ENCODE results near the gene GTPBP4. TPM values are rescaled to one million over a fixed set of nuclear protein-coding genes. Genes with fewer than 3 reads are reported as not detected.

The GTPBP4 gene
- total RNA-seq, 1 experiment from 2014 or later, result 111 TPM

DNA sequence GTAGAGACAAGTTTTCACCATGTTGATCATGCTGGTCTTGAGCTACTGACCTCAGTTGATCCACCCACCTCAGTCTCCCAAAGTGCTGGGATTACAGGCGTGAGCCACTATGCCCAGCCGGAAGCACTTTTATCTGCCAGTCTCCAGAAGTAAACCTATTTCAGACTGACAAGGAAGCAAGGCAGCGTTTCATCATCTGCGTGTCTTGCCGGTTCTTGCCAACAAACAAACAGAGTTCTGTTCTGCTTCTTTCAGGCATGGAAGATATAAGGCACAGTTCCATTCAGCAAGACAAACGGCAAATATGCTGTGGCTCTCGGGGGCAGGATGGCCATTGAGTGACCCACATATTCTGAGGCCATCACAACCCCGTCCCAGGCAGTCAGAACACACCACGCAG is 41.2 kb upstream of the GTPBP4 start:
- Histone ChIP-seq H3K36me3 (ENCODE audit: control insufficient read depth in 1 of 2, insufficient read depth in 2 of 2, low read length in 2 of 2) (no peaks in the 10 kb centered on the region), H3K4me1 (ENCODE audit: control insufficient read depth in 1 of 2, insufficient read depth in 2 of 2, low read length in 2 of 2) (no peaks in the 10 kb centered on the region), H3K4me2 (ENCODE audit: low read length) (no peak overlapping the region), H3K79me2 (ENCODE audit: insufficient read depth, low read length) (no peaks in the 10 kb centered on the region), H3K4me3 (replicated peaks in 1 of 2; ENCODE audit: low read depth in 1 of 2, low read length in 2 of 2) (no peak overlapping the region), H3K27ac (ENCODE audit: low read depth, low read length) (no peak overlapping the region), H3K9me3 (ENCODE audit: control insufficient read depth in 1 of 2, insufficient read depth in 1 of 2, low read depth in 1 of 2, low read length in 2 of 2) (no peaks in the 10 kb centered on the region), H3K9me2 (ENCODE audit: insufficient read depth) (no peaks in the 10 kb centered on the region), H3K9ac (ENCODE audit: low read length) (no peak overlapping the region), H3K27me3 (ENCODE audit: insufficient read depth, low read length) (peaks cover 12% of the 10 kb centered on the region), H2AFZ (ENCODE audit: low read depth, low read length, poor library complexity, severe bottlenecking) (no peak overlapping the region), H4K20me1 (ENCODE audit: insufficient read depth) (no peaks in the 10 kb centered on the region)
- DNase-seq (ENCODE audit: low read depth, low spot score) (no peak), ATAC-seq (no peak)
- ChIA-PET CTCF (no interaction called here), RAD21 (ENCODE audit: low non-redundant PET in 1 of 2, low total read pairs in 2 of 2, uncharacterized antibody in 2 of 2, unreplicated experiment in 2 of 2) (no interaction called here), POLR2A (no interaction called here)
- intact Hi-C loops (cut with micrococcal nuclease), result no loop called here
- TF ChIP-seq, protein P1, sequence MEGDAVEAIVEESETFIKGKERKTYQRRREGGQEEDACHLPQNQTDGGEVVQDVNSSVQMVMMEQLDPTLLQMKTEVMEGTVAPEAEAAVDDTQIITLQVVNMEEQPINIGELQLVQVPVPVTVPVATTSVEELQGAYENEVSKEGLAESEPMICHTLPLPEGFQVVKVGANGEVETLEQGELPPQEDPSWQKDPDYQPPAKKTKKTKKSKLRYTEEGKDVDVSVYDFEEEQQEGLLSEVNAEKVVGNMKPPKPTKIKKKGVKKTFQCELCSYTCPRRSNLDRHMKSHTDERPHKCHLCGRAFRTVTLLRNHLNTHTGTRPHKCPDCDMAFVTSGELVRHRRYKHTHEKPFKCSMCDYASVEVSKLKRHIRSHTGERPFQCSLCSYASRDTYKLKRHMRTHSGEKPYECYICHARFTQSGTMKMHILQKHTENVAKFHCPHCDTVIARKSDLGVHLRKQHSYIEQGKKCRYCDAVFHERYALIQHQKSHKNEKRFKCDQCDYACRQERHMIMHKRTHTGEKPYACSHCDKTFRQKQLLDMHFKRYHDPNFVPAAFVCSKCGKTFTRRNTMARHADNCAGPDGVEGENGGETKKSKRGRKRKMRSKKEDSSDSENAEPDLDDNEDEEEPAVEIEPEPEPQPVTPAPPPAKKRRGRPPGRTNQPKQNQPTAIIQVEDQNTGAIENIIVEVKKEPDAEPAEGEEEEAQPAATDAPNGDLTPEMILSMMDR (IDR thresholded peaks at IDR 0.05 in 2 of 3, conservative IDR thresholded peaks at IDR 0.05 in 1 of 3; ENCODE audit: borderline replicate concordance in 1 of 3, insufficient read depth in 1 of 3, low read depth in 2 of 3, low read length in 2 of 3), result no peak
- TF ChIP-seq, protein P2, sequence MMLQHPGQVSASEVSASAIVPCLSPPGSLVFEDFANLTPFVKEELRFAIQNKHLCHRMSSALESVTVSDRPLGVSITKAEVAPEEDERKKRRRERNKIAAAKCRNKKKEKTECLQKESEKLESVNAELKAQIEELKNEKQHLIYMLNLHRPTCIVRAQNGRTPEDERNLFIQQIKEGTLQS (IDR thresholded peaks at IDR 0.05), result no peak
- no peak for TF ChIP-seq EZH2phosphoT487 (IDR thresholded peaks at IDR 0.05; ENCODE audit: borderline replicate concordance)
- no peak for TF ChIP-seq FOSL1 (IDR thresholded peaks at IDR 0.05; ENCODE audit: low read depth)
- no peak for TF ChIP-seq RAD21 (IDR thresholded peaks at IDR 0.05; ENCODE audit: low read depth)
- TF ChIP-seq TCF7L2 (IDR thresholded peaks at IDR 0.05; ENCODE audit: borderline replicate concordance, extremely low read depth, insufficient read depth, insufficient read length), result no peak
- TF ChIP-seq POLR2A (IDR thresholded peaks at IDR 0.05; ENCODE audit: borderline replicate concordance, extremely low read depth, insufficient read depth, insufficient read length), result no peak
- TF ChIP-seq JUND (IDR thresholded peaks at IDR 0.05), result no peak
- no peak for TF ChIP-seq EGR1 (IDR thresholded peaks at IDR 0.05; ENCODE audit: low read depth)
- TF ChIP-seq ELF1 (IDR thresholded peaks at IDR 0.05; ENCODE audit: borderline replicate concordance, low read depth), result no peak
- TF ChIP-seq SP1 (IDR thresholded peaks at IDR 0.05; ENCODE audit: low read depth), result no peak
- no peak for TF ChIP-seq SRF (IDR thresholded peaks at IDR 0.05; ENCODE audit: low read depth)
- TF ChIP-seq, protein P3, sequence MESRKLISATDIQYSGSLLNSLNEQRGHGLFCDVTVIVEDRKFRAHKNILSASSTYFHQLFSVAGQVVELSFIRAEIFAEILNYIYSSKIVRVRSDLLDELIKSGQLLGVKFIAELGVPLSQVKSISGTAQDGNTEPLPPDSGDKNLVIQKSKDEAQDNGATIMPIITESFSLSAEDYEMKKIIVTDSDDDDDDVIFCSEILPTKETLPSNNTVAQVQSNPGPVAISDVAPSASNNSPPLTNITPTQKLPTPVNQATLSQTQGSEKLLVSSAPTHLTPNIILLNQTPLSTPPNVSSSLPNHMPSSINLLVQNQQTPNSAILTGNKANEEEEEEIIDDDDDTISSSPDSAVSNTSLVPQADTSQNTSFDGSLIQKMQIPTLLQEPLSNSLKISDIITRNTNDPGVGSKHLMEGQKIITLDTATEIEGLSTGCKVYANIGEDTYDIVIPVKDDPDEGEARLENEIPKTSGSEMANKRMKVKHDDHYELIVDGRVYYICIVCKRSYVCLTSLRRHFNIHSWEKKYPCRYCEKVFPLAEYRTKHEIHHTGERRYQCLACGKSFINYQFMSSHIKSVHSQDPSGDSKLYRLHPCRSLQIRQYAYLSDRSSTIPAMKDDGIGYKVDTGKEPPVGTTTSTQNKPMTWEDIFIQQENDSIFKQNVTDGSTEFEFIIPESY (IDR thresholded peaks at IDR 0.05; ENCODE audit: extremely low read depth, insufficient replicate concordance, low read length), result no peak
- no peak for TF ChIP-seq ZNF274 (IDR thresholded peaks at IDR 0.05; ENCODE audit: low read depth, low read length)
- TF ChIP-seq YY1 (IDR thresholded peaks at IDR 0.05; ENCODE audit: extremely low read depth, insufficient replicate concordance, low read depth, low read length), result no peak
- TF ChIP-seq CBX3 (IDR thresholded peaks at IDR 0.05; ENCODE audit: low read depth), result no peak
- TF ChIP-seq, protein P4, sequence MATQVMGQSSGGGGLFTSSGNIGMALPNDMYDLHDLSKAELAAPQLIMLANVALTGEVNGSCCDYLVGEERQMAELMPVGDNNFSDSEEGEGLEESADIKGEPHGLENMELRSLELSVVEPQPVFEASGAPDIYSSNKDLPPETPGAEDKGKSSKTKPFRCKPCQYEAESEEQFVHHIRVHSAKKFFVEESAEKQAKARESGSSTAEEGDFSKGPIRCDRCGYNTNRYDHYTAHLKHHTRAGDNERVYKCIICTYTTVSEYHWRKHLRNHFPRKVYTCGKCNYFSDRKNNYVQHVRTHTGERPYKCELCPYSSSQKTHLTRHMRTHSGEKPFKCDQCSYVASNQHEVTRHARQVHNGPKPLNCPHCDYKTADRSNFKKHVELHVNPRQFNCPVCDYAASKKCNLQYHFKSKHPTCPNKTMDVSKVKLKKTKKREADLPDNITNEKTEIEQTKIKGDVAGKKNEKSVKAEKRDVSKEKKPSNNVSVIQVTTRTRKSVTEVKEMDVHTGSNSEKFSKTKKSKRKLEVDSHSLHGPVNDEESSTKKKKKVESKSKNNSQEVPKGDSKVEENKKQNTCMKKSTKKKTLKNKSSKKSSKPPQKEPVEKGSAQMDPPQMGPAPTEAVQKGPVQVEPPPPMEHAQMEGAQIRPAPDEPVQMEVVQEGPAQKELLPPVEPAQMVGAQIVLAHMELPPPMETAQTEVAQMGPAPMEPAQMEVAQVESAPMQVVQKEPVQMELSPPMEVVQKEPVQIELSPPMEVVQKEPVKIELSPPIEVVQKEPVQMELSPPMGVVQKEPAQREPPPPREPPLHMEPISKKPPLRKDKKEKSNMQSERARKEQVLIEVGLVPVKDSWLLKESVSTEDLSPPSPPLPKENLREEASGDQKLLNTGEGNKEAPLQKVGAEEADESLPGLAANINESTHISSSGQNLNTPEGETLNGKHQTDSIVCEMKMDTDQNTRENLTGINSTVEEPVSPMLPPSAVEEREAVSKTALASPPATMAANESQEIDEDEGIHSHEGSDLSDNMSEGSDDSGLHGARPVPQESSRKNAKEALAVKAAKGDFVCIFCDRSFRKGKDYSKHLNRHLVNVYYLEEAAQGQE (IDR thresholded peaks at IDR 0.05; ENCODE audit: low read depth), result no peak
- TF ChIP-seq SIN3A (IDR thresholded peaks at IDR 0.05; ENCODE audit: low read depth), result no peak
- TF ChIP-seq, protein P5, sequence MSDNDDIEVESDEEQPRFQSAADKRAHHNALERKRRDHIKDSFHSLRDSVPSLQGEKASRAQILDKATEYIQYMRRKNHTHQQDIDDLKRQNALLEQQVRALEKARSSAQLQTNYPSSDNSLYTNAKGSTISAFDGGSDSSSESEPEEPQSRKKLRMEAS (IDR thresholded peaks at IDR 0.05), result no peak
- BruUV-seq (replicated peaks), result no TSS peak
